Fibroblast of pulmonary artery (primary cell): ENCODE data around the gene KCNQ5.
"Not testable (repeated sequence)": the region's sequence is repeated elsewhere in the genome, so short reads cannot be mapped to it uniquely, and the experiment has no call there.

Experiments used
- DNase-seq: peaks from one replicate; pipeline ENCODE4 v3.0.0-alpha.2; 2010; ENCODE audit warnings: low read depth
- H3K4me3 ChIP-seq: replicated peaks from 2 replicates; pipeline ENCODE4 v1.5.1; 2011; ENCODE audit warnings: low read depth, mild to moderate bottlenecking, control low read depth, low read length, moderate library complexity
- CTCF ChIP-seq: IDR thresholded peaks from 2 replicates; pipeline ENCODE4 v1.5.1; 2011; ENCODE audit warnings: mild to moderate bottlenecking, control low read depth, low read length, inconsistent platforms; ENCODE audit errors: missing control alignments

KCNQ5 gene

GRCh38 chr6:72621291-72622093 is at the start of gene KCNQ5:
KCNQ5 (plus strand) TSS chr6:72622064.
- peak within 1 kb of the TSS; percentile 67 for H3K4me3 ChIP-seq
- DNase-seq, result no peak
- TF ChIP-seq CTCF, result no peak

- DNase-seq, result peak; percentile 15
- no peak overlapping the region for H3K4me3 ChIP-seq
- TF ChIP-seq CTCF, result no peak
These were observed 42.0 kb upstream of the KCNQ5 start for GRCh38 chr6:72579865-72580264.

GRCh38 chr6:72580281-72580940 is 41.5 kb upstream of the KCNQ5 start:
- H3K4me3 ChIP-seq, result no peak overlapping the region
- DNase-seq, result peak; percentile 91
- peak; percentile 81 for TF ChIP-seq CTCF

GRCh38 chr6:72580950-72581349 is 40.9 kb upstream of the KCNQ5 start:
- not testable (repeated sequence) for H3K4me3 ChIP-seq, DNase-seq

- no peak overlapping the region for H3K4me3 ChIP-seq
- no peak for TF ChIP-seq CTCF
- DNase-seq, result no peak
These were observed 33.7 kb upstream of the KCNQ5 start for GRCh38 chr6:72588155-72588554.

GRCh38 chr6:72589096-72589495 is 32.8 kb upstream of the KCNQ5 start:
- no peak overlapping the region for H3K4me3 ChIP-seq
- no peak for TF ChIP-seq CTCF
- peak; percentile 35 for DNase-seq

- no peak overlapping the region for H3K4me3 ChIP-seq
- no peak for DNase-seq
- no peak for TF ChIP-seq CTCF
These were observed 26.1 kb upstream of the KCNQ5 start for GRCh38 chr6:72595812-72596211.
